Left ventricle myocardium inferior (tissue), 1 donor: ENCODE measurements around the gene ATP10D. TPM values are rescaled to one million over a fixed set of nuclear protein-coding genes. Genes with fewer than 3 reads are reported as not detected.

ENCODE experiments used
- DNase-seq: peaks from one replicate; pipeline ENCODE4 v3.0.0-alpha.2; 2020
- H3K27ac ChIP-seq: fragments of 200-600 bp; replicated peaks from 2 replicates; pipeline ENCODE4 v1.8.0; 2021
- H3K27me3 ChIP-seq: fragments of 200-600 bp; 2 replicates; pipeline ENCODE4 v1.8.0; 2021; ENCODE audit warnings: low read depth
- H3K36me3 ChIP-seq: fragments of 200-600 bp; 2 replicates; pipeline ENCODE4 v1.8.0; 2021
- H3K4me1 ChIP-seq: fragments of 200-600 bp; 2 replicates; pipeline ENCODE4 v1.8.0; 2021
- H3K4me3 ChIP-seq: fragments of 200-600 bp; 2 replicates; pipeline ENCODE4 v1.8.0; 2021; ENCODE audit warnings: mild to moderate bottlenecking, moderate library complexity
- H3K9me3 ChIP-seq: fragments of 200-600 bp; replicated peaks from 2 replicates; pipeline ENCODE4 v1.8.0; 2021
- intact Hi-C: fragments of 100-400 bp; cut with micrococcal nuclease; formaldehyde crosslinking; loops from one replicate; pipeline ENCODE4 v1.11.0; 2022
- total RNA-seq: library from RNA; stranded (reverse); fragmentation: NEBNext Ultra II Directional; extraction: Animal tissue kit (Norgen Biotek cat#: 25700); gene quantifications from one replicate; pipeline ENCODE4 v1.2.1, GENCODE V29; 2021
- TF ChIP-seq, protein P1 (sequence below): fragments of 200-600 bp; IDR thresholded peaks from 2 replicates; pipeline ENCODE4 v1.8.0; 2021; ENCODE audit warnings: antibody characterized with exemption, mild to moderate bottlenecking, borderline replicate concordance
- donor health status: DM: no; HTN: yes; CAD: no; lungs with severe emphysema.

ATP10D gene
- total RNA-seq, 1 donor from 2014 or later, result 10.3 TPM

DNA sequence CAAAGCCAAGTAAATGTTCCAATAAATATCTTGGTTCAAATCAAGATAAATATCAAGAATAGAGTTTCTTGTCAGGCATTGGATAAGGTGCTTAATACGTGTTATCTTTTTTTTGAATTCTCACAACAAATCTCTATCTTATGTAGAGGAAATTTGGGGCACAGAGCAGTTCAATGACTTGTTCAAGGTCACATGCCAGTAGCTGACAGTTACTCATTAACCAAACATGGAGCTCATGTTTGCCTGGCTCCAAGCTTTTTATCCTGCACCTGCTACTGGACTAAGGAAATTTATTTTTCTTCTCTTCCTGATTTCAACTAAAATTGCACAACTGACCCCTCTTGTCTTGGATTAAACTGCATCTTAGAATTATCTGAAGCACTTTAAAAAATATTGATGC is 76.3 kb downstream of the ATP10D start:
- peaks cover 64% of the 10 kb centered on the region for H3K36me3 ChIP-seq
- no peak for DNase-seq
- TF ChIP-seq, protein P1, sequence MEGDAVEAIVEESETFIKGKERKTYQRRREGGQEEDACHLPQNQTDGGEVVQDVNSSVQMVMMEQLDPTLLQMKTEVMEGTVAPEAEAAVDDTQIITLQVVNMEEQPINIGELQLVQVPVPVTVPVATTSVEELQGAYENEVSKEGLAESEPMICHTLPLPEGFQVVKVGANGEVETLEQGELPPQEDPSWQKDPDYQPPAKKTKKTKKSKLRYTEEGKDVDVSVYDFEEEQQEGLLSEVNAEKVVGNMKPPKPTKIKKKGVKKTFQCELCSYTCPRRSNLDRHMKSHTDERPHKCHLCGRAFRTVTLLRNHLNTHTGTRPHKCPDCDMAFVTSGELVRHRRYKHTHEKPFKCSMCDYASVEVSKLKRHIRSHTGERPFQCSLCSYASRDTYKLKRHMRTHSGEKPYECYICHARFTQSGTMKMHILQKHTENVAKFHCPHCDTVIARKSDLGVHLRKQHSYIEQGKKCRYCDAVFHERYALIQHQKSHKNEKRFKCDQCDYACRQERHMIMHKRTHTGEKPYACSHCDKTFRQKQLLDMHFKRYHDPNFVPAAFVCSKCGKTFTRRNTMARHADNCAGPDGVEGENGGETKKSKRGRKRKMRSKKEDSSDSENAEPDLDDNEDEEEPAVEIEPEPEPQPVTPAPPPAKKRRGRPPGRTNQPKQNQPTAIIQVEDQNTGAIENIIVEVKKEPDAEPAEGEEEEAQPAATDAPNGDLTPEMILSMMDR, result no peak
- H3K27me3 ChIP-seq, result no peaks in the 10 kb centered on the region
- H3K4me1 ChIP-seq, result no peaks in the 10 kb centered on the region
- H3K27ac ChIP-seq, result no peak overlapping the region
- no peak overlapping the region for H3K4me3 ChIP-seq
- no peaks in the 10 kb centered on the region for H3K9me3 ChIP-seq
- intact Hi-C loops, result loop anchor here (10.0 kb wide), 1 partner anchor 97 kb away; the partner anchor contains the start of gene COMMD8

DNA sequence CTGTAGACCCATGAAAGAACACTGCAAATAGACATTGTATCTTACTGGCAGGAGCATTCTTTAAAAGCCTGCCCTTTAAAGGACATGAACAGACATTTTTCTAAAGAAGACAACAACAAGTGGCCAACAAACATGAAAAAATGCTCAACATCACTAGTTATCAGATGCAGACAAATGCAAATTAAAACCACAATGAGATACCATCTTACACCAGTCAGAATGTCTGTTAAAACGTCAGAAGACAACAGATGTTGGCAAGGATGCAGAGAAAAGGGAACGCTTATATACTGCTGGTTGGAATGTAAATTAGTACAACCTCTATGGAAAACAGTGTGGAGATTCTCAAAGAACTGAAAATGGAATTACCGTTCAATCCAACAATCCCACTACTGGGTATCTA is 77.2 kb downstream of the ATP10D start:
- Histone ChIP-seq H3K9me3 (no peaks in the 10 kb centered on the region), H3K36me3 (peaks cover 70% of the 10 kb centered on the region), H3K27ac (no peak overlapping the region), H3K4me3 (no peak overlapping the region), H3K27me3 (no peaks in the 10 kb centered on the region), H3K4me1 (no peaks in the 10 kb centered on the region)
- intact Hi-C loops, result loop anchor here (10.0 kb wide), 1 partner anchor 97 kb away; the partner anchor contains the start of gene COMMD8
- no peak for DNase-seq
- TF ChIP-seq, protein P1, result no peak

DNA sequence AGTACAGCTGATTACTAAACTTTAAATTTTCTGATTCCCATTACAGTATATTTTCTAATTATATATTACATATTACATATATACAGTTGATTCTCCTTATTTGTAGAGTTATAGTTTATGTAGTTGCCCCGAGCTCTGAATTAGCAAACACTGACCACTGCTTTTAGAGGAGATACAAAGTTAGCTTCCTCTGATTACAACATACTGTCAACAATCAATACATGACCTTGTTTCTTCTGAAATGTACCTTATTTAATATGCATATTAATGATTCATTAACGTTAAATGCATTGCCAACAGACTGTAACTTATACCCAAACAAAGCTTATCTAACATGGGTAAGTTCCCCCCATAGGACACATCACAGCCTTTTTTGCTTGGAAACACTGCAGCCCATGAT is 81.5 kb downstream of the ATP10D start:
- Histone ChIP-seq H3K4me3 (no peak overlapping the region), H3K27me3 (no peaks in the 10 kb centered on the region), H3K4me1 (no peaks in the 10 kb centered on the region), H3K27ac (no peak overlapping the region), H3K36me3 (peaks cover 73% of the 10 kb centered on the region), H3K9me3 (no peaks in the 10 kb centered on the region)
- TF ChIP-seq, protein P1, result no peak
- intact Hi-C loops, result loop anchor here (10.0 kb wide), 1 partner anchor 102 kb away; the partner anchor contains the start of gene COMMD8
- no peak for DNase-seq

- H3K4me3 ChIP-seq, result no peak overlapping the region
- intact Hi-C loops, result loop anchor here (10.0 kb wide), 1 partner anchor 102 kb away; the partner anchor contains the start of gene COMMD8
- H3K27me3 ChIP-seq, result no peaks in the 10 kb centered on the region
Measured at GRCh38 chr4:47566969-47567368, 81.9 kb downstream of the ATP10D start.

GRCh38 chr4:47567511-47567910 is 82.4 kb downstream of the ATP10D start:
- Histone ChIP-seq H3K4me1 (no peaks in the 10 kb centered on the region), H3K27me3 (no peaks in the 10 kb centered on the region), H3K9me3 (no peaks in the 10 kb centered on the region), H3K27ac (no peak overlapping the region), H3K36me3 (peaks cover 74% of the 10 kb centered on the region), H3K4me3 (no peak overlapping the region)
- intact Hi-C loops, result loop anchor here (10.0 kb wide), 1 partner anchor 103 kb away; the partner anchor contains the start of gene COMMD8
- TF ChIP-seq, protein P1, result no peak
- DNase-seq, result no peak

More at GRCh38 chr4:47566969-47567368, 81.9 kb downstream of the ATP10D start:
- Histone ChIP-seq H3K4me1 (no peaks in the 10 kb centered on the region), H3K27ac (no peak overlapping the region), H3K9me3 (no peaks in the 10 kb centered on the region), H3K36me3 (peaks cover 75% of the 10 kb centered on the region)
- no peak for DNase-seq
- TF ChIP-seq, protein P1, result no peak
